Measurements from ENCODE around the gene PRR23E.

Gene PRR23E

DNA sequence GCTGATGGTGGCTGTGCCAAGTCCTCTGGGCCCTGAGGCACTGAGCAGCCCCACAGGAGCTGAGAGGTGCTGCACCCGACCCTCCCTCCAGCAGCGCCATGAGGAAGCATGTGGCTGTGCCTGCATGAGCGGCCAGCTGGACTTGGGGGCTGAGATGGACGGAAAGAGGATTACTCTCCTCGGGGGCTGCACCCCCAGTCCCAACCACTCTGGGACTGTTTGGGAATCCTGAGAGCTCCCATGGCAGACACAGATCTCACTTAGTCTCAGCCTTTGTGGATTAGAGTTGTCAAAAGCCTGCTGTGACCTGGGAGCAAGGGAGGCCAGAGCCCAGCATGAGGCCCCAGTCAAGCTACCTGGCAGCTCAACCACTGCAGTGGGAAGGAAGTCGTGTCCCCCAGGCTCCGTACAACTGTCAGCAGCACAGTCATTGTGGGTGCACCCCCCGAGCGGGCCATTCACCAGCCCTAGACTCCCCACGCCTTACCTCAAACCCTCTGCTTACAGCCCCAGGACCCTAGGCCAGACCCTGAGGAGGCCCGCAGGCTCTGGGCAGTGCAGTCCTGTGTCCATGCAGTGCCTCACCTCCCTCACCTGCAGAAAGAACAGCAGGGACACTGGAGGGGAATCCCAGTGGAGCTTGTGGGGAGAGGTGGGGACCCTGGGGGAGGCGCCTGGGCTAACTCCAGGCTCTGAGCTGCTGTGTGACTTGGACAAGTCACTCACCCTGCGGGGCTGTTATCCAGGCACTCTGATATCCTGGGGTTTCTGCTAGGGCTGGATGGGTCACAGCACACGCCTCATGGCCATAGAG lies 17.1 kb downstream of the PRR23E start:
- no peak for DNase-seq (ENCODE audit: low read depth in 1 of 2, low spot score in 1 of 2)
- Histone ChIP-seq H3K27me3 (ENCODE audit: insufficient read depth, poor library complexity, severe bottlenecking) (no peaks in the 10 kb centered on the region), H3K27ac (replicated peaks) (no peak overlapping the region), H3K4me3 (replicated peaks; ENCODE audit: insufficient read depth, low read length) (no peak overlapping the region)
- TF ChIP-seq, protein P1, sequence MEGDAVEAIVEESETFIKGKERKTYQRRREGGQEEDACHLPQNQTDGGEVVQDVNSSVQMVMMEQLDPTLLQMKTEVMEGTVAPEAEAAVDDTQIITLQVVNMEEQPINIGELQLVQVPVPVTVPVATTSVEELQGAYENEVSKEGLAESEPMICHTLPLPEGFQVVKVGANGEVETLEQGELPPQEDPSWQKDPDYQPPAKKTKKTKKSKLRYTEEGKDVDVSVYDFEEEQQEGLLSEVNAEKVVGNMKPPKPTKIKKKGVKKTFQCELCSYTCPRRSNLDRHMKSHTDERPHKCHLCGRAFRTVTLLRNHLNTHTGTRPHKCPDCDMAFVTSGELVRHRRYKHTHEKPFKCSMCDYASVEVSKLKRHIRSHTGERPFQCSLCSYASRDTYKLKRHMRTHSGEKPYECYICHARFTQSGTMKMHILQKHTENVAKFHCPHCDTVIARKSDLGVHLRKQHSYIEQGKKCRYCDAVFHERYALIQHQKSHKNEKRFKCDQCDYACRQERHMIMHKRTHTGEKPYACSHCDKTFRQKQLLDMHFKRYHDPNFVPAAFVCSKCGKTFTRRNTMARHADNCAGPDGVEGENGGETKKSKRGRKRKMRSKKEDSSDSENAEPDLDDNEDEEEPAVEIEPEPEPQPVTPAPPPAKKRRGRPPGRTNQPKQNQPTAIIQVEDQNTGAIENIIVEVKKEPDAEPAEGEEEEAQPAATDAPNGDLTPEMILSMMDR (IDR thresholded peaks at IDR 0.05; ENCODE audit: insufficient read depth, low read length), result no peak
- TF ChIP-seq GABPA (IDR thresholded peaks at IDR 0.05; ENCODE audit: low read depth), result no peak
- TF ChIP-seq, protein P2, sequence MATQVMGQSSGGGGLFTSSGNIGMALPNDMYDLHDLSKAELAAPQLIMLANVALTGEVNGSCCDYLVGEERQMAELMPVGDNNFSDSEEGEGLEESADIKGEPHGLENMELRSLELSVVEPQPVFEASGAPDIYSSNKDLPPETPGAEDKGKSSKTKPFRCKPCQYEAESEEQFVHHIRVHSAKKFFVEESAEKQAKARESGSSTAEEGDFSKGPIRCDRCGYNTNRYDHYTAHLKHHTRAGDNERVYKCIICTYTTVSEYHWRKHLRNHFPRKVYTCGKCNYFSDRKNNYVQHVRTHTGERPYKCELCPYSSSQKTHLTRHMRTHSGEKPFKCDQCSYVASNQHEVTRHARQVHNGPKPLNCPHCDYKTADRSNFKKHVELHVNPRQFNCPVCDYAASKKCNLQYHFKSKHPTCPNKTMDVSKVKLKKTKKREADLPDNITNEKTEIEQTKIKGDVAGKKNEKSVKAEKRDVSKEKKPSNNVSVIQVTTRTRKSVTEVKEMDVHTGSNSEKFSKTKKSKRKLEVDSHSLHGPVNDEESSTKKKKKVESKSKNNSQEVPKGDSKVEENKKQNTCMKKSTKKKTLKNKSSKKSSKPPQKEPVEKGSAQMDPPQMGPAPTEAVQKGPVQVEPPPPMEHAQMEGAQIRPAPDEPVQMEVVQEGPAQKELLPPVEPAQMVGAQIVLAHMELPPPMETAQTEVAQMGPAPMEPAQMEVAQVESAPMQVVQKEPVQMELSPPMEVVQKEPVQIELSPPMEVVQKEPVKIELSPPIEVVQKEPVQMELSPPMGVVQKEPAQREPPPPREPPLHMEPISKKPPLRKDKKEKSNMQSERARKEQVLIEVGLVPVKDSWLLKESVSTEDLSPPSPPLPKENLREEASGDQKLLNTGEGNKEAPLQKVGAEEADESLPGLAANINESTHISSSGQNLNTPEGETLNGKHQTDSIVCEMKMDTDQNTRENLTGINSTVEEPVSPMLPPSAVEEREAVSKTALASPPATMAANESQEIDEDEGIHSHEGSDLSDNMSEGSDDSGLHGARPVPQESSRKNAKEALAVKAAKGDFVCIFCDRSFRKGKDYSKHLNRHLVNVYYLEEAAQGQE (IDR thresholded peaks at IDR 0.05; ENCODE audit: insufficient replicate concordance, low read depth), result no peak
- TF ChIP-seq SPI1 (IDR thresholded peaks at IDR 0.05; ENCODE audit: borderline replicate concordance, low read depth), result no peak
- TF ChIP-seq POLR2AphosphoS5 (IDR thresholded peaks at IDR 0.05; ENCODE audit: low read depth), result no peak

DNA sequence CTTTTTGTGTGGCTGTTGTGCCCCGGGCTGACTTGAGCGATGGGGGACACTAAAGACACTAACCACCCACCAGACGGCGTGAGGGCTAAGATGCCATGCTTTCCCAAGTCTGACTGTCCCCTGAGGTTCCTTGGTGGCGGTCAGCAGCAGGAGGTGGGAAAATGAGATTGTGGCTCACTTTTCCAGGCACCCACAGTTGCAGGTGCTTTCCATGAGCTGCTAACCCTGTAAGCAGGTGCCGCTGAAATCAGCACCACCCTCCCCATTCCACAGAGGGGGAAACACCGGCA lies 17.7 kb downstream of the PRR23E start:
- DNase-seq (ENCODE audit: low read depth in 1 of 2, low spot score in 1 of 2), result no peak
- no peak for TF ChIP-seq GABPA (IDR thresholded peaks at IDR 0.05; ENCODE audit: low read depth)
- TF ChIP-seq, protein P1 (IDR thresholded peaks at IDR 0.05; ENCODE audit: insufficient read depth, low read length), result no peak
- TF ChIP-seq, protein P2 (IDR thresholded peaks at IDR 0.05; ENCODE audit: insufficient replicate concordance, low read depth), result no peak
- TF ChIP-seq POLR2AphosphoS5 (IDR thresholded peaks at IDR 0.05; ENCODE audit: low read depth), result no peak
- TF ChIP-seq SPI1 (IDR thresholded peaks at IDR 0.05; ENCODE audit: borderline replicate concordance, low read depth), result no peak
- Histone ChIP-seq H3K4me3 (replicated peaks; ENCODE audit: insufficient read depth, low read length) (no peak overlapping the region), H3K27ac (replicated peaks) (no peak overlapping the region), H3K27me3 (ENCODE audit: insufficient read depth, poor library complexity, severe bottlenecking) (peaks cover under 1% of the 10 kb centered on the region)

DNA sequence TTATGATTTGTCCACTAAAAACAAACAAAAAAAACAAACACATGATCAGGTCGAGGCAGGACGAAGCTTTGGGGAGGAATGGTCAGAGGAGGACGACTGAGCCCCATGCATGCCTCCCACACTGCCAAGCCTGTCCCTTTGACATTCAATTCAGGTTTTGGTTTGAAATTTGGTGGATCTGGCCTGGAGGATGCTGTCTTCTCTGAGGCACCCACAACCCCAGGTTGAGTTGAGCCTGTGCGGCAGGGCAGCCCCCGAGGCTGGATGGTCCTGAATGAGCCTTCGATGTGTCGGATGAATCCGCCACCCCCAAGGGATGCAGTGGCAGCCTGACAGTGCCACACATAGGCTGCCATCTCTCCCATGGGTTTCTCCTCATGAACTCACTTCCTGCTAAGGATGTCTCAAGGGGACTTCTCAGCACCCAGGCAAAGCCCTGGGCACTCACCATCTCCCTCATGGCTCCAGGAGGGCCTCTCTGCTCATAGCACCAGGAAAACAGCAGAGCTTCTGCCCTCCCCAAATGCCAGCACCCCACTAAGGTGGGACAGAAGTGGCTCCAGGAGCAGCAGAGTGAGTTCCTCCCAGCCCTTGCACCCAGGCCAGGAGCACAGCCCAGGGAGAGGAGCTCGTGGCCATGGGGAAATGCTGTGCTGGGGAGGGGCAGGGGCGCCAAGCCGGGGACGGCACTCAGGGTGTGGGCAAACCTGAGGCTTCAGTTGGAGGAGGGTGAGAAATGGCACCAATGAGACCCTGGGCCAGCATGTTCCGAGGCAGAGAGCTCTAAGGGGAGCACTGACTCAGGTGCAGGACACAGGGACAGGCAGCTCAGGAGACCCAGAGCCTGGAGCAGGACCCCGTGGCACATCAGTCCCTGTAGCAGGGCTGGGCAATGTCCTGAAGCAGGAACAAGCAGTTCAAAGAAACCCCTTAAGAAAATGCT lies 18.5 kb downstream of the PRR23E start:
- Histone ChIP-seq H3K27me3 (ENCODE audit: insufficient read depth, poor library complexity, severe bottlenecking) (peaks cover 2% of the 10 kb centered on the region), H3K27ac (replicated peaks) (no peak overlapping the region)
- DNase-seq (ENCODE audit: low read depth in 1 of 2, low spot score in 1 of 2), result no peak

More for the DNA sequence above, 18.5 kb downstream of the PRR23E start:
- no peak overlapping the region for H3K4me3 ChIP-seq (replicated peaks; ENCODE audit: insufficient read depth, low read length)
- TF ChIP-seq POLR2AphosphoS5 (IDR thresholded peaks at IDR 0.05; ENCODE audit: low read depth) (no peak), GABPA (IDR thresholded peaks at IDR 0.05; ENCODE audit: low read depth) (no peak), SPI1 (IDR thresholded peaks at IDR 0.05; ENCODE audit: borderline replicate concordance, low read depth) (no peak)
- TF ChIP-seq, protein P2 (IDR thresholded peaks at IDR 0.05; ENCODE audit: insufficient replicate concordance, low read depth), result no peak
- TF ChIP-seq, protein P1 (IDR thresholded peaks at IDR 0.05; ENCODE audit: insufficient read depth, low read length), result no peak
